Loucy (cell line): ENCODE measurements around the gene GLIPR1L2.

Source experiments
- H2AFZ ChIP-seq: fragments of 200-600 bp; sonication (generic); 2 replicates; pipeline ENCODE4 v1.6.0; 2016; ENCODE audit warnings: antibody characterized with exemption, mild to moderate bottlenecking, low read length, moderate library complexity
- H3F3A ChIP-seq: fragments of 200-600 bp; 2 replicates; pipeline ENCODE4 v1.6.0; 2016; ENCODE audit warnings: antibody characterized with exemption, low read depth, mild to moderate bottlenecking
- H3K27me3 ChIP-seq: fragments of 200-600 bp; sonication (generic); 2 replicates; pipeline ENCODE4 v1.6.1; 2014; ENCODE audit warnings: low read length, mild to moderate bottlenecking; ENCODE audit not compliant: insufficient read depth, poor library complexity, severe bottlenecking
- H3K36me3 ChIP-seq: fragments of 200-600 bp; sonication (generic); 2 replicates; pipeline ENCODE4 v1.6.1; 2016; ENCODE audit warnings: low read length; ENCODE audit not compliant: insufficient read depth
- H3K4me1 ChIP-seq: fragments of 200-600 bp; sonication (generic); 2 replicates; pipeline ENCODE4 v1.5.1; 2014; ENCODE audit warnings: low read length, mild to moderate bottlenecking; ENCODE audit not compliant: insufficient read depth, poor library complexity, severe bottlenecking
- H3K4me2 ChIP-seq: fragments of 200-600 bp; sonication (generic); 2 replicates; pipeline ENCODE4 v1.6.0; 2014; ENCODE audit warnings: antibody characterized with exemption, low read length, low read depth, mild to moderate bottlenecking; ENCODE audit not compliant: poor library complexity, severe bottlenecking
- H3K4me3 ChIP-seq: fragments of 200-600 bp; sonication (generic); 2 replicates; pipeline ENCODE4 v1.5.1; 2014; ENCODE audit warnings: low read length, mild to moderate bottlenecking, mixed read lengths; ENCODE audit not compliant: poor library complexity, severe bottlenecking
- H3K79me2 ChIP-seq: fragments of 200-600 bp; sonication (generic); 2 replicates; pipeline ENCODE4 v1.6.1; 2014; ENCODE audit warnings: low read length; ENCODE audit not compliant: insufficient read depth
- H3K9ac ChIP-seq: fragments of 200-600 bp; sonication (generic); 2 replicates; pipeline ENCODE4 v1.6.0; 2014; ENCODE audit warnings: mild to moderate bottlenecking, low read depth, low read length, moderate library complexity; ENCODE audit not compliant: poor library complexity, severe bottlenecking
- H3K9me2 ChIP-seq: fragments of 200-600 bp; sonication (generic); replicated peaks from 2 replicates; pipeline ENCODE4 v1.6.1; 2016; ENCODE audit warnings: low read depth, low read length, mixed read lengths
- H3K9me3 ChIP-seq: fragments of 200-600 bp; sonication (generic); 2 replicates; pipeline ENCODE4 v1.6.1; 2014; ENCODE audit warnings: mild to moderate bottlenecking, antibody characterized with exemption, low read length, low read depth; ENCODE audit not compliant: insufficient read depth
- H4K20me1 ChIP-seq: fragments of 200-600 bp; sonication (generic); 2 replicates; pipeline ENCODE4 v1.6.0; 2014; ENCODE audit warnings: antibody characterized with exemption, low read length, mild to moderate bottlenecking; ENCODE audit not compliant: insufficient read depth, poor library complexity, severe bottlenecking
- CTCF ChIP-seq: fragments of 200-600 bp; sonication (generic); conservative IDR thresholded peaks from 2 replicates; pipeline ENCODE4 v1.5.1; 2014; ENCODE audit warnings: mild to moderate bottlenecking, antibody characterized with exemption, low read length
- EZH2phosphoT487 ChIP-seq: fragments of 200-600 bp; IDR thresholded peaks from 2 replicates; pipeline ENCODE4 v1.6.1; 2018; ENCODE audit warnings: antibody characterized with exemption, mild to moderate bottlenecking, moderate library complexity, borderline replicate concordance

The GLIPR1L2 gene

DNA sequence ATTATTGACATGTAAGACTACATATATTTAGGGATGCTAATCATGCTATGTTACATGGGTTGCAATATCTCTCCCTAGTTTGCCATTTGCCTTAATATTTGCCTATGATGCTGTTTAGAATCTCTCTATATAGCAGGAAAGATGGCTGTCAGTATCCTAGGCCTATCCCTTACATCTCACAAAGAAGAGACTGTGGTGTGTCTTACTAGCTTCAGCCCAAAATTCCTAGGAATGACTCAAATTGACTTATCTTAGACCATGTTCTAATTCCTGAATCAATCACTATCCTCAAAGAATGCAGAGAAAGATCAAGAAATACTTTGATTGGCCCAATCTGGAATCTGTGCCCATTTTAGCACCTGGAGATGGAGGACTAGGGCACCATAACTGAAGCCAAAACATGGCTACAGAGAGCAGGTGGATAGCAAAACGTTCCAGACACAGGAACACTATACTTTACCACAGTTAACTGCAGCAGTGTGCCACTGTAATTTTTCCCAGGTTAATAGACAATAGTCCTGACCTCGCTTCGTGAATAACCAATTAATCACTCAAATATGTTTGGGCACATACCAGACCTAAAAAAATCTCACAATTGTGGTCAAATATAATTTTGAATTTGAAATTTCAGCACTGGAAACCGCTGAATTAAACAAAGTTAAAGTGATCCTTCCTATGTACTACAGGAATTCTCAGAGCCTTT is 57.0 kb downstream of the GLIPR1L2 start:
- Histone ChIP-seq H3F3A (no peaks in the 10 kb centered on the region), H3K27me3 (no peaks in the 10 kb centered on the region), H3K9me3 (no peaks in the 10 kb centered on the region), H3K4me2 (no peak overlapping the region), H2AFZ (no peak overlapping the region), H4K20me1 (no peaks in the 10 kb centered on the region), H3K36me3 (no peaks in the 10 kb centered on the region), H3K79me2 (no peaks in the 10 kb centered on the region), H3K9ac (no peak overlapping the region), H3K4me1 (peaks cover 13% of the 10 kb centered on the region), H3K4me3 (no peak overlapping the region), H3K9me2 (no peaks in the 10 kb centered on the region)
- TF ChIP-seq CTCF (no peak), EZH2phosphoT487 (no peak)

GRCh38 chr12:75452675-75453330 is 61.9 kb downstream of the GLIPR1L2 start:
- Histone ChIP-seq H3K9ac (no peak overlapping the region), H3K36me3 (no peaks in the 10 kb centered on the region), H4K20me1 (no peaks in the 10 kb centered on the region), H3K9me3 (no peaks in the 10 kb centered on the region), H3K4me3 (no peak overlapping the region), H3K4me1 (peaks cover 22% of the 10 kb centered on the region), H3K4me2 (no peak overlapping the region), H3K27me3 (no peaks in the 10 kb centered on the region), H2AFZ (peak overlapping the region; percentile 72; the same call in 1 of the 2 replicates), H3F3A (peaks cover 5% of the 10 kb centered on the region; the same call in 1 of the 2 replicates), H3K9me2 (no peaks in the 10 kb centered on the region), H3K79me2 (no peaks in the 10 kb centered on the region)
- TF ChIP-seq CTCF (no peak), EZH2phosphoT487 (no peak)

DNA sequence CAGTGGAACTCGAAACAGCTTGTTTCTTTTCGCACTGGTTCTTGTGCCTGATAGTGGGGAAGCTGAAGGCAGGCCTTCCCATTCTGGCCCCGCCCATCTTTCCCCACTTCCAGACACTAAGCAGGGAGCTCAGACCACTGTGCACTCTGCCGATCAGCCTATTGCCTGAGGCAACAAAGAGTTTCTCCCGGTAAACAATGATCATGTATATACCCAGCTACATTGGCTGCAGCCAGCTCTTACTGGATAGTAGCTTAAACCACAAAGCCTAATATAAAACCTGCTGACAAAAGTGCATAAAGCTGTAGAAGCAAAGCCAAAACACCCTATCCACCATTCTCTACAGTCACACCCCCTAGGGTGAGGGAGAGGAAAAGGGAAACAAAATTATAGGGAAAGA is 65.0 kb downstream of the GLIPR1L2 start:
- Histone ChIP-seq H3K9ac (no peak overlapping the region), H3K4me1 (peaks cover 36% of the 10 kb centered on the region), H3F3A (peaks cover 5% of the 10 kb centered on the region; the same call in 1 of the 2 replicates), H3K4me3 (peak overlapping the region; percentile 8), H4K20me1 (no peaks in the 10 kb centered on the region), H2AFZ (peak overlapping the region; percentile 16), H3K36me3 (no peaks in the 10 kb centered on the region), H3K79me2 (no peaks in the 10 kb centered on the region), H3K9me2 (no peaks in the 10 kb centered on the region), H3K9me3 (peaks cover 7% of the 10 kb centered on the region; the same call in 1 of the 2 replicates), H3K4me2 (peak overlapping the region; percentile 46), H3K27me3 (no peaks in the 10 kb centered on the region)
- TF ChIP-seq EZH2phosphoT487, result no peak
